ENCODE data around the gene MORN5. TPM values are rescaled to one million over a fixed set of nuclear protein-coding genes. Genes with fewer than 3 reads are reported as not detected.

MORN5 gene
- total RNA-seq, 4 donors from 2014 or later = 1.8 to 12.6 TPM; not detected in 2

DNA sequence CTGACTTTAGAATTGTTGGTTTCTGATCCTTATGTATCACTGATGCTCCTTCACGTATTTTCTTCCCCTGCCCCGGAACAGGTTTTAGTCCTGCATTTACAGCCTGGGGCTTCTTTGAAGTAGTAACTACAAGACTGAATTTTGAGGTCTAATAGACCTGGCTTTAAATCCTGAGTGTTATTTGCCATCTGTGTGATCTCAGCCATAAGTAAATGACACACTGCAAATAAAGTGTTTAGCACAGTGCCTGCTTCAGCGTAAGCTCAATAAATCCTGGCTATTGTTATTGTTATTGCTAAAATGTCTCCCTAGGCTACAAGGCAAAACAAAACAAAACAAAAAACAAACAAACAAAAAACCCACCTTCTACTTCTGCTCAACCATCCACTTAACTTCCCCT lies 84.6 kb downstream of the MORN5 start:
- H3K27me3 ChIP-seq = no peaks in the 10 kb centered on the region
- no peak for DNase-seq
- H3K4me3 ChIP-seq = no peak overlapping the region
- H3K9me3 ChIP-seq = no peaks in the 10 kb centered on the region
- H3K4me1 ChIP-seq = no peaks in the 10 kb centered on the region
- H3K36me3 ChIP-seq = no peaks in the 10 kb centered on the region
- no peak for TF ChIP-seq POLR2A (IDR thresholded peaks at IDR 0.05)
- TF ChIP-seq, protein P1, sequence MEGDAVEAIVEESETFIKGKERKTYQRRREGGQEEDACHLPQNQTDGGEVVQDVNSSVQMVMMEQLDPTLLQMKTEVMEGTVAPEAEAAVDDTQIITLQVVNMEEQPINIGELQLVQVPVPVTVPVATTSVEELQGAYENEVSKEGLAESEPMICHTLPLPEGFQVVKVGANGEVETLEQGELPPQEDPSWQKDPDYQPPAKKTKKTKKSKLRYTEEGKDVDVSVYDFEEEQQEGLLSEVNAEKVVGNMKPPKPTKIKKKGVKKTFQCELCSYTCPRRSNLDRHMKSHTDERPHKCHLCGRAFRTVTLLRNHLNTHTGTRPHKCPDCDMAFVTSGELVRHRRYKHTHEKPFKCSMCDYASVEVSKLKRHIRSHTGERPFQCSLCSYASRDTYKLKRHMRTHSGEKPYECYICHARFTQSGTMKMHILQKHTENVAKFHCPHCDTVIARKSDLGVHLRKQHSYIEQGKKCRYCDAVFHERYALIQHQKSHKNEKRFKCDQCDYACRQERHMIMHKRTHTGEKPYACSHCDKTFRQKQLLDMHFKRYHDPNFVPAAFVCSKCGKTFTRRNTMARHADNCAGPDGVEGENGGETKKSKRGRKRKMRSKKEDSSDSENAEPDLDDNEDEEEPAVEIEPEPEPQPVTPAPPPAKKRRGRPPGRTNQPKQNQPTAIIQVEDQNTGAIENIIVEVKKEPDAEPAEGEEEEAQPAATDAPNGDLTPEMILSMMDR (IDR thresholded peaks at IDR 0.05) = no peak
- intact Hi-C loops (cut with DNase I; ENCODE audit: low total_unique reads) = no loop called here
- H3K27ac ChIP-seq = no peak overlapping the region

DNA sequence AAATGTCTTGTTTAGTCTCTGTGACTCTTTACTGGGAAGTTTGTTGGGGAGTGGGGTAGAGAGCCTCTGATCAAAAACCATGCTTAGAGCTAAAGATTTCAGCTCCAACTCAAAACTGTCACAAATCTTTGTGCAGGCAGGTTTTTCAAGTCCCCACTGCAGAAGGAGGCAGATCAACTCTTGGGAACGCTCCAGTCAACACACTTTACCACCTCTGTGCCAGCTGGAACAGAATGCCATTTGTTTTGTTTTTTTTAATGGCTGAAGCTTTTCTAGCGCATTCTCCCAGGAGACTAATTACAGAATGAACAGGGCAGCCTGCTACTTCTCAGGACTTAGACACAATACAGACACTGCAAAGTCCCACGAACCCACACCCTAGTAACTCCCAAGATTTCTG lies 87.0 kb downstream of the MORN5 start:
- Histone ChIP-seq H3K27me3 (no peaks in the 10 kb centered on the region), H3K4me1 (no peaks in the 10 kb centered on the region), H3K36me3 (no peaks in the 10 kb centered on the region), H3K27ac (no peak overlapping the region), H3K9me3 (no peaks in the 10 kb centered on the region), H3K4me3 (no peak overlapping the region)
- intact Hi-C loops (cut with DNase I; ENCODE audit: low total_unique reads) = no loop called here
- DNase-seq = no peak
- TF ChIP-seq POLR2A (IDR thresholded peaks at IDR 0.05) = no peak
- TF ChIP-seq, protein P1 (IDR thresholded peaks at IDR 0.05) = no peak

DNA sequence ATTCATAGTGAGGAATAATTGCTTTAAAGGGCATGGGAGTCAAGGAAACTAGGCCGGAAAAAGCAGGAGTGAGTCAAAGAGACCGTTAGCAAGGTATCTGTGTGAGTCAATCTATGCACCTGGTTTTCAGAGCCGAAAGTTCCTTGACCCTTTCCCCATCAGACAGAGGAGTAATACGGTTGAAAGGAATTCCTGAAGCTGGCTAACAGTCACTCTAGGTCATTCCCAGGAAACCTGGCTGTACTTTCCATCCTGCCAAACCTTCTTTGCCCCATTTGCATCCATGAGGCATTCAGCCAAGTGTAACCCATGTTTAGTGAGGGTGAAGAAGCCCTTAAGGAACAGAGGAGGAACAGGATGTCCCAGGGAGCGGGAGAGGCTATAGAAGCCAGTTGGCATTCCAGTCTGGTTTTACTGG lies 88.7 kb downstream of the MORN5 start:
- DNase-seq = peak in 1 of 2 donors; percentile 31
- no peak for TF ChIP-seq POLR2A (IDR thresholded peaks at IDR 0.05)
- TF ChIP-seq, protein P1 (IDR thresholded peaks at IDR 0.05) = no peak
- no peaks in the 10 kb centered on the region for H3K9me3 ChIP-seq
- intact Hi-C loops (cut with DNase I; ENCODE audit: low total_unique reads) = no loop called here
- H3K27me3 ChIP-seq = no peaks in the 10 kb centered on the region
- H3K27ac ChIP-seq = no peak overlapping the region
- no peaks in the 10 kb centered on the region for H3K36me3 ChIP-seq
- no peak overlapping the region for H3K4me3 ChIP-seq
- no peaks in the 10 kb centered on the region for H3K4me1 ChIP-seq

Small RNA genes within 50 kb of the gene (microRNA-seq; reads per million reads assigned to microRNA genes)
- not detected for gene MIR4478 (ENCODE audit: borderline microRNAs expressed, borderline replicate concordance)

Small RNA genes within 50 kb of the gene (small RNA-seq; reads per million reads assigned to genes)
- not detected for gene MIR4478

Other genes starting within 250 kb of the MORN5 start
- 10 to 100 TPM in 2 of 4 donors, 1 to 10 TPM in 2; 7.4 to 14.7 (median 11.0) TPM for gene TTLL11, start 66.6 kb upstream of the MORN5 start, total RNA-seq
- 10 to 100 TPM; 22.8 to 39.2 (median 31.4) TPM for gene NDUFA8, start 129 bp upstream of the MORN5 start, total RNA-seq
- gene LHX6, start 69.0 kb downstream of the MORN5 start, total RNA-seq = 10 to 100 TPM in 2 of 4 donors, 1 to 10 TPM in 2; 3.1 to 20.2 (median 12.2) TPM
- gene RBM18, start 104.9 kb downstream of the MORN5 start, total RNA-seq = 10 to 100 TPM in 3 of 4 donors, 1 to 10 TPM in 1; 4.6 to 31.8 (median 18.7) TPM
- gene MRRF, start 105.0 kb downstream of the MORN5 start, total RNA-seq = 10 to 100 TPM; 23.5 to 44.7 (median 38.9) TPM
- 10 to 100 TPM in 2 of 4 donors, 1 to 10 TPM in 2; 2.1 to 20.6 (median 7.4) TPM for gene PTGS1, start 211.1 kb downstream of the MORN5 start, total RNA-seq